Measurements from ENCODE around the gene EHD2. TPM values are rescaled to one million over a fixed set of nuclear protein-coding genes. Genes with fewer than 3 reads are reported as not detected.

Gene EHD2
- total and polyA plus RNA-seq, 2 of the 13 experiments (the other 11 are each of a cell fraction or from before 2014, with no cell fraction given): 0.09 to 0.28 TPM

- peak; percentile 97 for TF ChIP-seq ZHX2 (IDR thresholded peaks at IDR 0.05; ENCODE audit: low read depth)
- TF ChIP-seq ZHX2 (CRISPR knock-in tag; IDR thresholded peaks at IDR 0.05; ENCODE audit: borderline replicate concordance): no peak
- TF ChIP-seq ZBTB21 (CRISPR knock-in tag; IDR thresholded peaks at IDR 0.05): peak; percentile 82
- TF ChIP-seq SMAD3 (CRISPR knock-in tag; IDR thresholded peaks at IDR 0.05): peak; percentile 80; the same call in 1 of the 2 replicates
- 0 out of 2 replicates have a peak, but pooled peaks have one; percentile 29 for TF ChIP-seq ATF6 (CRISPR knock-in tag; conservative IDR thresholded peaks at IDR 0.05)
- TF ChIP-seq ZNF607 (CRISPR knock-in tag; IDR thresholded peaks at IDR 0.05; ENCODE audit: borderline replicate concordance): peak; percentile 49; the same call in 1 of the 2 replicates
- no peak for TF ChIP-seq BCLAF1 (IDR thresholded peaks at IDR 0.05)
- peak; percentile 86 for TF ChIP-seq ELF1 (CRISPR knock-in tag; IDR thresholded peaks at IDR 0.05)
- no peak for TF ChIP-seq BORCS8-MEF2B (CRISPR knock-in tag; IDR thresholded peaks at IDR 0.05)
- TF ChIP-seq HNRNPL (IDR thresholded peaks at IDR 0.05; ENCODE audit: low read depth, low read length): 0 out of 2 replicates have a peak, but pooled peaks have one; percentile 19
- no peak for TF ChIP-seq FOSL1 (CRISPR knock-in tag; IDR thresholded peaks at IDR 0.05; ENCODE audit: borderline replicate concordance)
- TF ChIP-seq NCOA2 (CRISPR knock-in tag; IDR thresholded peaks at IDR 0.05): peak; percentile 27; the same call in 1 of the 2 replicates
- no peak for TF ChIP-seq ZNF672 (CRISPR knock-in tag; IDR thresholded peaks at IDR 0.05)
- TF ChIP-seq ZNF850 (CRISPR knock-in tag; conservative IDR thresholded peaks at IDR 0.05): no peak
- peak; percentile 71 for TF ChIP-seq ZNF781 (CRISPR knock-in tag; IDR thresholded peaks at IDR 0.05; ENCODE audit: borderline replicate concordance, not compliant biosample characterization)
- 0 out of 2 replicates have a peak, but pooled peaks have one; percentile 46 for TF ChIP-seq HOXD1 (CRISPR knock-in tag; IDR thresholded peaks at IDR 0.05)
These were observed 32.0 kb downstream of the EHD2 start, which contains the start of gene NOP53 (continued) for GRCh38 chr19:47745010-47745901.

All from HepG2 (cell line).